Common myeloid progenitor, CD34-positive (primary cell): Measurements from ENCODE around the gene NR5A2.

Experiments used
- CTCF ChIA-PET: fragments of 350-600 bp; sonication (Branson Sonifier 250); formaldehyde crosslinking; loops from one replicate; lab custom pipeline; 2021; ENCODE audit warnings: antibody characterized with exemption; lab: Charles Lee
- POLR2A ChIA-PET: fragments of 350-600 bp; sonication (Branson Sonifier 250); formaldehyde crosslinking; loops from one replicate; lab custom pipeline; 2021; ENCODE audit warnings: antibody characterized with exemption; lab: Charles Lee
- DNase-seq, 3 donors: peaks; one replicate each; pipeline versions ENCODE4 v3.0.0 to v3.0.0-alpha.2; 2013
- H3K27ac ChIP-seq, 2 experiments: 1 replicate in 1 of 2; 2 replicates in 1 of 2; pipeline ENCODE4 v1.7.0; 2013; ENCODE audit warnings: inconsistent platforms in 2 of 2, low read length in 2 of 2, mild to moderate bottlenecking in 2 of 2, low read depth in 1 of 2, moderate library complexity in 1 of 2; ENCODE audit not compliant: severe bottlenecking in 2 of 2, insufficient read depth in 1 of 2, poor library complexity in 1 of 2
- H3K27me3 ChIP-seq, 5 experiments: replicated peaks in 2 of 5; 1 replicate in 3 of 5; 2 replicates in 2 of 5; pipeline versions ENCODE4 v1.6.1 to v1.7.0; 2013; ENCODE audit warnings: low read length in 4 of 5, mild to moderate bottlenecking in 2 of 5, moderate library complexity in 2 of 5, inconsistent platforms in 1 of 5; ENCODE audit not compliant: insufficient read depth in 5 of 5, control insufficient read depth in 4 of 5
- H3K36me3 ChIP-seq, 4 experiments: 1 replicate in 2 of 4; 2 replicates in 2 of 4; pipeline versions ENCODE4 v1.6.1 to v1.7.0; 2013; ENCODE audit warnings: low read length in 3 of 4, control low read depth in 1 of 4, mild to moderate bottlenecking in 1 of 4; ENCODE audit not compliant: control insufficient read depth in 4 of 4, insufficient read depth in 4 of 4
- H3K4me1 ChIP-seq, 4 experiments: 1 replicate in 3 of 4; 2 replicates in 1 of 4; pipeline versions ENCODE4 v1.6.1 to v1.7.1; 2013; ENCODE audit warnings: low read length in 3 of 4, mild to moderate bottlenecking in 3 of 4, control low read depth in 1 of 4, inconsistent platforms in 1 of 4, moderate library complexity in 1 of 4; ENCODE audit not compliant: control insufficient read depth in 4 of 4, insufficient read depth in 4 of 4; ENCODE audit errors: control extremely low read depth in 1 of 4
- H3K4me3 ChIP-seq, 7 experiments: 1 replicate in 4 of 7; 2 replicates in 3 of 7; pipeline versions ENCODE4 v1.5.1 to v1.7.0; 2013; ENCODE audit warnings: mild to moderate bottlenecking in 7 of 7, low read length in 6 of 7, moderate library complexity in 6 of 7, inconsistent platforms in 2 of 7, low read depth in 2 of 7, control low read depth in 1 of 7; ENCODE audit not compliant: insufficient read depth in 4 of 7, control insufficient read depth in 1 of 7; ENCODE audit errors: extremely low read depth in 1 of 7
- H3K9me3 ChIP-seq, 5 experiments: 1 replicate in 4 of 5; 2 replicates in 1 of 5; pipeline versions ENCODE4 v1.6.1 to v1.7.1; 2013; ENCODE audit warnings: low read length in 4 of 5, mild to moderate bottlenecking in 2 of 5, inconsistent platforms in 1 of 5, low read depth in 1 of 5, moderate library complexity in 1 of 5; ENCODE audit not compliant: control insufficient read depth in 4 of 5, insufficient read depth in 2 of 5; ENCODE audit errors: control extremely low read depth in 1 of 5
- WGBS: methylation state at CpG from one replicate; pipeline ENCODE4 v1.1.5; 2013; ENCODE audit not compliant: insufficient coverage; 5-methylcytosine and 5-hydroxymethylcytosine counted together

Gene NR5A2

DNA sequence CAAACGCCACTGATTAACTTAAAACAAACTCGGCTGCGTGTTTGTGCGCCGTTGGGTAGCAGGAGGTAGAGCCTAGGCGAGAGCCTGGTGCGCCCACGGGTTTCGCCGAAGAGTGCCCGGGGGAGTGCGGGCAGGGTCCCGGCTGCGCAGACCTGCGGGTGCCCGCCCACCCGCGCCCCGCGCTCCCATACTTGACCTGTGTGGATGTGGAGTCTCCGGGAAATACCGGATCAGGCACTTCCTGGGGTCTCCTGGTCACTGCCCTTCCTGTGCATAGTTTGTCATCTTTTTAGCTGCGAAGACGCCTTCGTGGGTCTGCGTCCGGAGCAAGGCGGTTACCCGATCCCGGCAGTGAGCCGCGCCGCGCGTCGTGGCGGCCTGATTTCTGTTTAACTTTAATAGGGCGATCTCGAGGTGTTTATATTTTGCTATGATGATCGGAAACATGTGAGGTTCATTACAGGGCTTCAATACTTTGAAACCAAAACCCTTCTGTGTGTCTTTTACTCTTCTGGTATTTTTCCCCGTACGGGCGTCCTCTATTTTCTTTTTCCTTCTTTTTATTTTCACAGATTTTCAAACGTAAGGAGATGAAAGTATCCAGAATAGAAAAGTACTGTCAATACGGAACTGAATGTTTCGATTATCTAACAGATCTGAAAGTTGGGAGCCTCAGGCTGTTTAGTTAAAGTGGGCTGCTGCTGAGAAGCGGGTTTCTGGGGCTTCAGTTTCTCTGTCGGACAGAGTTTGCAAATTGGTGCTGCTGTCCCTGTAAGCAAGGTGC is 15.2 kb downstream of the NR5A2 start:
- H3K36me3 ChIP-seq = no peaks in the 10 kb centered on the region
- H3K4me3 ChIP-seq = peak overlapping the region in 5 of 7 experiments; percentile 19 to 60 (median 48)
- peaks cover 2 to 45% (median 39%) of the 10 kb centered on the region in 4 experiments for H3K4me1 ChIP-seq
- ChIA-PET CTCF (no interaction called here), POLR2A (no interaction called here)
- WGBS = 1% methylated on average over 28 of the region's 48 CpGs
- H3K27me3 ChIP-seq = peaks cover 20 to 95% (median 51%) of the 10 kb centered on the region in 5 experiments
- no peak overlapping the region for H3K27ac ChIP-seq
- H3K9me3 ChIP-seq = peaks cover 0 to 4% (median 0%) of the 10 kb centered on the region in 5 experiments
- DNase-seq = peak in 2 of 3 donors; percentile 55 to 58

DNA sequence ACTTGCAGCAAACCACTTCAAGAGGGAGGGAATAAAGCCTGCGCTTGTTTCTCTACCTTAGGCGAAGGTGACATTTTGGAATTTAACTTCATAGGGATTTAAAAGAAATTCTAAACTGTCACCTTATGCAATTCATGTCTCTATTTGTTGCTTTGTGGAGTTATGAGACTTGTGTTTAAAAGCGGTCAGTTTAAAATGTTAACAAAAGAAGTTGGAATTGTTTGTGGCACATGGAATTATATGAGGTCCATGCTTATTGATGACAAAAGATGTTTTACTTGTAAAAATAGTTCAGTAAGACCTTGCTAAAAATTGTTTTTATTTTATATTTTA is 15.8 kb downstream of the NR5A2 start:
- Histone ChIP-seq H3K4me1 (peaks cover 2 to 45% (median 39%) of the 10 kb centered on the region in 4 experiments), H3K36me3 (no peaks in the 10 kb centered on the region), H3K27ac (no peak overlapping the region), H3K9me3 (peaks cover 0 to 4% (median 0%) of the 10 kb centered on the region in 5 experiments), H3K27me3 (peaks cover 18 to 94% (median 45%) of the 10 kb centered on the region in 5 experiments), H3K4me3 (peak overlapping the region in 4 of 7 experiments; percentile 14 to 60 (median 51))
- ChIA-PET CTCF (no interaction called here), POLR2A (no interaction called here)
- WGBS = no CpG with 5 or more reads among the region's 3 CpGs
- no peak for DNase-seq

DNA sequence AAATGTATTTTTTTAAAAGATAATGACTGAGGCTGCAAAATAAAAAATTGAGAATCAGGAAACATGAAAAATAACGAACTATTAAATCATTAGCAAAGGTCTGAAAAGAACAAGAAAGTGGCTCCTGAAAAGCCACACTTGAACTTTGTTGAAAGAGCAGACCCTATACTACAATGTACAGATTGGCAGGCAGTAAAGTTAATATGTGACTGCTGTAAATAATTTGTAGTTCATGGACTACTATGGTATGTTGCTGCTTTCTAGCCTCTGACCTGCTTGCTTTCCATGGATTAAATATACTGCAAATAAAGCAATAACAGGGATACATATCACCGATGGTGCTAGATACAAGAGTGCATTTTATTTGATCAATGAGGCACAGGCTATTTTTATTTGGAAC is 18.6 kb downstream of the NR5A2 start:
- Histone ChIP-seq H3K4me1 (peaks cover 0 to 21% (median 16%) of the 10 kb centered on the region in 4 experiments), H3K4me3 (no peak overlapping the region), H3K36me3 (no peaks in the 10 kb centered on the region), H3K9me3 (peaks cover 0 to 4% (median 0%) of the 10 kb centered on the region in 5 experiments), H3K27ac (no peak overlapping the region), H3K27me3 (peaks cover 18 to 72% (median 33%) of the 10 kb centered on the region in 5 experiments)
- ChIA-PET POLR2A (no interaction called here), CTCF (no interaction called here)
- no peak for DNase-seq
- 100% methylated on average over 1 of the region's 2 CpGs for WGBS

DNA sequence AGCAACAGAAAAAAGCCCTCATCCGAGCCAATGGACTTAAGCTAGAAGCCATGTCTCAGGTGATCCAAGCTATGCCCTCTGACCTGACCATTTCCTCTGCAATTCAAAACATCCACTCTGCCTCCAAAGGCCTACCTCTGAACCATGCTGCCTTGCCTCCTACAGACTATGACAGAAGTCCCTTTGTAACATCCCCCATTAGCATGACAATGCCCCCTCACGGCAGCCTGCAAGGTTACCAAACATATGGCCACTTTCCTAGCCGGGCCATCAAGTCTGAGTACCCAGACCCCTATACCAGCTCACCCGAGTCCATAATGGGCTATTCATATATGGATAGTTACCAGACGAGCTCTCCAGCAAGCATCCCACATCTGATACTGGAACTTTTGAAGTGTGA is 20.7 kb downstream of the NR5A2 start:
- peaks cover 0 to 3% (median under 1%) of the 10 kb centered on the region in 4 experiments for H3K4me1 ChIP-seq
- WGBS = 100% methylated on average over 5 of the region's 5 CpGs
- no peak overlapping the region for H3K4me3 ChIP-seq
- no peak overlapping the region for H3K27ac ChIP-seq
- no peaks in the 10 kb centered on the region for H3K36me3 ChIP-seq
- ChIA-PET POLR2A (no interaction called here), CTCF (interaction anchor here (0.8 to 1.1 kb wide), 2 partner anchors 10 to 20 kb away, joined by 3 to 4 read pairs; no protein-coding TSS in a partner anchor)
- no peak for DNase-seq
- no peaks in the 10 kb centered on the region for H3K9me3 ChIP-seq
- H3K27me3 ChIP-seq = peaks cover 5 to 51% (median 17%) of the 10 kb centered on the region in 5 experiments

- Histone ChIP-seq H3K36me3 (no peaks in the 10 kb centered on the region), H3K4me3 (no peak overlapping the region), H3K4me1 (no peaks in the 10 kb centered on the region), H3K27me3 (peaks cover 4 to 37% (median 13%) of the 10 kb centered on the region in 5 experiments), H3K27ac (no peak overlapping the region), H3K9me3 (no peaks in the 10 kb centered on the region)
- no peak for DNase-seq
- ChIA-PET POLR2A (interaction anchor here (0.5 kb wide), 1 partner anchor 124 kb away, joined by 5 read pairs; no protein-coding TSS in a partner anchor), CTCF (no interaction called here)
- 94% methylated on average over 4 of the region's 7 CpGs for WGBS
These were observed 22.3 kb downstream of the NR5A2 start for GRCh38 chr1:200049810-200050209.

DNA sequence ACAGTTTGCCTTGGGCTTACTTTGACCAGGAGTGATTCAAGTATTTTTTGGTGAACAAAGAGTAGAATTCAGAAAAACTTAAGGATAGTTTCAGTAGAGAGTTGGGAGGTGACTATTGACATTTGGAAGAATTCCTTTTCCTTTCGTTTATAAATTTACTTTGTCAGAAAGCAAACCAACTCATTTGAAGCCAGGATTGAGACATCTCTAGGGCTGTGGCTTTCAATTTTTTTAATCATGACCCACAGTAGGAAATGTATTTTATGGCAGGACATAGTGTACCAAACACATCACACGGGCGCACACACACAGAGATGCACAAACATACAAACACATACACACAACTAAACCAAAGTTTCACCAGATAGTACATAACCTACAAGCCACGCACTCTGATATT is 24.1 kb downstream of the NR5A2 start:
- Histone ChIP-seq H3K27ac (no peak overlapping the region), H3K9me3 (no peaks in the 10 kb centered on the region), H3K27me3 (peaks cover 2 to 19% (median 4%) of the 10 kb centered on the region in 5 experiments), H3K4me3 (no peak overlapping the region), H3K36me3 (no peaks in the 10 kb centered on the region), H3K4me1 (no peaks in the 10 kb centered on the region)
- no peak for DNase-seq
- ChIA-PET POLR2A (no interaction called here), CTCF (no interaction called here)
- WGBS = 94% methylated on average over 2 of the region's 4 CpGs

DNA sequence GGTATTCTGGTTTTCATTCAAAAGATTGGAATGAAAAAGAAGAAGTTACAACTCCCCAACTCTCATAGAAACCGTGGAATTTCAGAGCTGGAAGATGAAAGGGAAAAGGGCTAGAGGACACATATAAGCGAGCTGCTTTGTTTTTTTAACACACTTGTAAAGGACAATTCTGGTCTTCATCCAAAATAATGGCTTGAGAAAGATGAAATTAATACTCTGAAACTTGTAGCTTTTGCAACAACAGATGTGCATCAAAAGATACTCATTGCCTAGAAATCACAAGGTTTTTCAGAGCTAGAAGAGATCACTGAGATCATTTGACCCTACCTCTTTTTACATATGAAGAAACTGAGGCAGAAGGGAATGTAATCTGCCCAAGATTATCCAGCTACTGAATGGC is 25.6 kb downstream of the NR5A2 start:
- POLR2A ChIA-PET = no interaction called here
- Histone ChIP-seq H3K4me3 (no peak overlapping the region), H3K4me1 (no peaks in the 10 kb centered on the region), H3K27ac (no peak overlapping the region), H3K27me3 (peaks cover 0 to 12% (median 4%) of the 10 kb centered on the region in 5 experiments), H3K36me3 (no peaks in the 10 kb centered on the region), H3K9me3 (no peaks in the 10 kb centered on the region)
- no CpG with 5 or more reads among the region's 2 CpGs for WGBS
- DNase-seq = no peak
- CTCF ChIA-PET = interaction anchor here (0.6 kb wide), 1 partner anchor 54 kb away, joined by 3 read pairs; no protein-coding TSS in a partner anchor
